H1 (cell line): ENCODE results near the gene CNNM4. TPM values are rescaled to one million over a fixed set of nuclear protein-coding genes. Genes with fewer than 3 reads are reported as not detected.

Experiments
- CHD1 ChIP-seq: IDR thresholded peaks from 2 replicates; pipeline ENCODE4 v1.6.1; 2012; ENCODE audit warnings: low read depth, low read length, improper control_type of control experiment
- EGR1 ChIP-seq: IDR thresholded peaks from 2 replicates; pipeline ENCODE4 v1.6.1; 2011; ENCODE audit warnings: low read depth, low read length, borderline replicate concordance
- FOSL1 ChIP-seq: IDR thresholded peaks from 2 replicates; pipeline ENCODE4 v1.6.1; 2011; ENCODE audit warnings: mild to moderate bottlenecking, low read depth, low read length, moderate library complexity; ENCODE audit not compliant: insufficient read depth
- GABPA ChIP-seq: IDR thresholded peaks from 2 replicates; pipeline ENCODE4 v1.6.1; 2011; ENCODE audit warnings: mild to moderate bottlenecking, low read length, moderate library complexity, borderline replicate concordance; ENCODE audit not compliant: insufficient read depth
- GTF2F1 ChIP-seq: IDR thresholded peaks from 2 replicates; pipeline ENCODE4 v1.6.1; 2012; ENCODE audit warnings: low read depth, low read length, improper control_type of control experiment, borderline replicate concordance
- KDM4A ChIP-seq: IDR thresholded peaks from one replicate; pipeline ENCODE4 v1.7.1; 2012; ENCODE audit warnings: low read depth, mild to moderate bottlenecking, moderate library complexity, low read length, inconsistent platforms; ENCODE audit not compliant: severe bottlenecking
- PHF8 ChIP-seq: fragments of 200-600 bp; sonication (generic); conservative IDR thresholded peaks from 2 replicates; pipeline ENCODE4 v1.7.1; 2012; ENCODE audit warnings: low read depth, mild to moderate bottlenecking, inconsistent platforms, low read length, moderate library complexity
- POLR2A ChIP-seq, 2 experiments: IDR thresholded peaks; 1 replicate in 1 of 2; 2 replicates in 1 of 2; pipeline ENCODE4 v1.6.1; 2011; ENCODE audit warnings: low read depth in 2 of 2, low read length in 2 of 2, mild to moderate bottlenecking in 2 of 2; ENCODE audit errors: control extremely low read depth in 1 of 2
- POLR2AphosphoS5 ChIP-seq: IDR thresholded peaks from 2 replicates; pipeline ENCODE4 v1.6.1; 2011; ENCODE audit warnings: low read depth, low read length
- RFX5 ChIP-seq: IDR thresholded peaks from 2 replicates; pipeline ENCODE4 v1.6.1; 2011; ENCODE audit warnings: low read depth, low read length, improper control_type of control experiment, borderline replicate concordance
- SP2 ChIP-seq: IDR thresholded peaks from 2 replicates; pipeline ENCODE4 v1.6.1; 2012; ENCODE audit warnings: mild to moderate bottlenecking, low read length, inconsistent platforms
- YY1 ChIP-seq: IDR thresholded peaks from 2 replicates; pipeline ENCODE4 v1.6.1; 2011; ENCODE audit warnings: low read depth, mild to moderate bottlenecking, low read length
- polyA plus RNA-seq, 7 experiments: library from polyadenylated mRNA; depleted of rRNA in 3 of 7; stranded (reverse) in 5 of 7; unstranded in 2 of 7; fragments of >200 nt in 5 of 7; fragments of 200-250 nt in 2 of 7; gene quantifications; 1 replicate in 5 of 7; 2 replicates in 1 of 7; 4 replicates in 1 of 7; pipeline versions ENCODE4 v1.2.1 to v1.2.3, GENCODE V29; 2011 to 2013; ENCODE audit warnings: missing spikeins in 2 of 7, mixed read lengths in 2 of 7
- total RNA-seq: library from RNA; stranded (reverse); fragmentation: NEBNext Ultra II Directional; extraction: Animal tissue kit (Norgen Biotek cat#: 25700); gene quantifications from 2 replicates; pipeline ENCODE4 v1.2.1, GENCODE V29; 2021
- TF ChIP-seq, protein P1 (sequence below): IDR thresholded peaks from 2 replicates; pipeline ENCODE4 v1.6.1; 2012; ENCODE audit warnings: inconsistent platforms
- TF ChIP-seq, protein P2 (sequence below): IDR thresholded peaks from 2 replicates; pipeline ENCODE4 v1.6.1; 2012; ENCODE audit warnings: inconsistent platforms
- TF ChIP-seq, protein P3 (sequence below), 3 experiments: IDR thresholded peaks; 1 replicate in 2 of 3; 2 replicates in 1 of 3; pipeline versions ENCODE4 v1.5.1 to v1.6.1; 2011; ENCODE audit warnings: low read length in 3 of 3, mild to moderate bottlenecking in 3 of 3, inconsistent platforms in 2 of 3, low read depth in 1 of 3, moderate library complexity in 1 of 3; ENCODE audit not compliant: insufficient read depth in 1 of 3; ENCODE audit errors: control extremely low read depth in 1 of 3

The CNNM4 gene
- total and polyA plus RNA-seq, 2 of the 8 experiments (the other 6 are each of a cell fraction or from before 2014, with no cell fraction given), result 10.3 to 11.0 TPM

DNA sequence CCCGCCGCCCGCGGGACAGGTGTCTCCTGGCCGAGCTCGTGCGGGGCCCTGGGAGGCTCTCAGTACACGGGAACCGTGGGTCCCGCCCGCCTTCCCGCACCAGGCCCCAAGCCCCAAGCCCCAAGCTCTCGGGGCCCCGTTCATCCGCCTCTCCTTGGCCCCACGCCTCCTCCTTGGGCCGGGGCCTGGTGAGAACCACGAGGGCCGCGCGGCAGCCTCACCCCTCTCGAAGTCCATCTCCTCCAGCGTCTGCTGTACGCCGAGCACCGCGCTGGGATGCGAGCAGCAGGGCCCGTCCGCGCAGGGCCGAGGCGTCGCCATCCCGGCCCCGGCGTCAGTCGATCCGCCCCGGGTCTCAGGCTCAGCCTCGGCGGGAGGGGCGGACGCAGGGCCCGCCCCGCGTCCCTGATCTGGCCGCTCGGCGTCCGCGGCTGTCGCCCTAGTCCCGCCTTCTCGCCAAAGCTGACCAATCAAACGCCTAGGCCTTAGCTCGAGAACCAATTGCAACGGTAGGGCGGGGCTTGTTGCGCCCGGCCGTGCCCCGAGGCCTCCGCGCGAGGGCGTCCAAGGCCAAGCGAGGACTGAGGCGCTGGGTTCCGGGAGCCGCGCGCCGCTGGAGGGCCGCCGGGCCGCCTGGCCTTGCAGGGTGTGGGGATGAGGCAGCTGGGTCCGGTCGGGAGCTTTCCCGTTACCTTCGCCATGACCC, 97.1 kb downstream of the CNNM4 start, which contains the start of gene ANKRD39 (continued):
- TF ChIP-seq POLR2AphosphoS5 (peak; percentile 12; the same call in 1 of the 2 replicates), KDM4A (peak; percentile 68), YY1 (peak; percentile 24; the same call in 1 of the 2 replicates), GTF2F1 (no peak), EGR1 (0 out of 2 replicates have a peak, but pooled peaks have one; percentile 20), GABPA (peak; percentile 34; the same call in 1 of the 2 replicates), POLR2A (IDR thresholded peaks at IDR 0.05; ENCODE audit: control extremely low read depth in 1 of 2, low read depth in 2 of 2, low read length in 2 of 2) (0 out of 3 replicates have a peak, but pooled peaks of 1 of the 2 experiments have one; percentile 9), FOSL1 (no peak), RFX5 (0 out of 2 replicates have a peak, but pooled peaks have one; percentile 20), CHD1 (no peak), PHF8 (peak; percentile 65), SP2 (peak; percentile 69)
- TF ChIP-seq, protein P1, sequence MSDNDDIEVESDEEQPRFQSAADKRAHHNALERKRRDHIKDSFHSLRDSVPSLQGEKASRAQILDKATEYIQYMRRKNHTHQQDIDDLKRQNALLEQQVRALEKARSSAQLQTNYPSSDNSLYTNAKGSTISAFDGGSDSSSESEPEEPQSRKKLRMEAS, result peak; percentile 75; the same call in 1 of the 2 replicates
- TF ChIP-seq, protein P2, sequence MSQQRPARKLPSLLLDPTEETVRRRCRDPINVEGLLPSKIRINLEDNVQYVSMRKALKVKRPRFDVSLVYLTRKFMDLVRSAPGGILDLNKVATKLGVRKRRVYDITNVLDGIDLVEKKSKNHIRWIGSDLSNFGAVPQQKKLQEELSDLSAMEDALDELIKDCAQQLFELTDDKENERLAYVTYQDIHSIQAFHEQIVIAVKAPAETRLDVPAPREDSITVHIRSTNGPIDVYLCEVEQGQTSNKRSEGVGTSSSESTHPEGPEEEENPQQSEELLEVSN, result 0 out of 2 replicates have a peak, but pooled peaks have one; percentile 32
- TF ChIP-seq, protein P3, sequence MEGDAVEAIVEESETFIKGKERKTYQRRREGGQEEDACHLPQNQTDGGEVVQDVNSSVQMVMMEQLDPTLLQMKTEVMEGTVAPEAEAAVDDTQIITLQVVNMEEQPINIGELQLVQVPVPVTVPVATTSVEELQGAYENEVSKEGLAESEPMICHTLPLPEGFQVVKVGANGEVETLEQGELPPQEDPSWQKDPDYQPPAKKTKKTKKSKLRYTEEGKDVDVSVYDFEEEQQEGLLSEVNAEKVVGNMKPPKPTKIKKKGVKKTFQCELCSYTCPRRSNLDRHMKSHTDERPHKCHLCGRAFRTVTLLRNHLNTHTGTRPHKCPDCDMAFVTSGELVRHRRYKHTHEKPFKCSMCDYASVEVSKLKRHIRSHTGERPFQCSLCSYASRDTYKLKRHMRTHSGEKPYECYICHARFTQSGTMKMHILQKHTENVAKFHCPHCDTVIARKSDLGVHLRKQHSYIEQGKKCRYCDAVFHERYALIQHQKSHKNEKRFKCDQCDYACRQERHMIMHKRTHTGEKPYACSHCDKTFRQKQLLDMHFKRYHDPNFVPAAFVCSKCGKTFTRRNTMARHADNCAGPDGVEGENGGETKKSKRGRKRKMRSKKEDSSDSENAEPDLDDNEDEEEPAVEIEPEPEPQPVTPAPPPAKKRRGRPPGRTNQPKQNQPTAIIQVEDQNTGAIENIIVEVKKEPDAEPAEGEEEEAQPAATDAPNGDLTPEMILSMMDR (IDR thresholded peaks at IDR 0.05; ENCODE audit: control extremely low read depth in 1 of 3, insufficient read depth in 1 of 3, low read depth in 1 of 3, low read length in 3 of 3), result peak in 2 of 3 experiments; percentile 83 to 94; a peak in 3 of 4 replicates
- TF ChIP-seq, all 59 proteins: peak for 20
